Breast epithelium (tissue), 4 donors: ENCODE data around the gene TSPEAR. TPM values are rescaled to one million over a fixed set of nuclear protein-coding genes. Genes with fewer than 3 reads are reported as not detected.

Source experiments
- DNase-seq, 2 donors: peaks; one replicate each; pipeline ENCODE4 v3.0.0-alpha.2; 2019; ENCODE audit warnings: low spot score in 2 of 2
- H3K27ac ChIP-seq, 2 donors: fragments of 200-600 bp; sonication (generic) in 1 of 2; one replicate each; pipeline ENCODE4 v1.5.1; 2016 to 2019; ENCODE audit warnings: mild to moderate bottlenecking in 1 of 2
- H3K27me3 ChIP-seq, 2 donors: fragments of 200-600 bp; sonication (generic) in 1 of 2; one replicate each; pipeline versions ENCODE4 v1.5.1 to v1.6.0; 2017 to 2019; ENCODE audit warnings: control low read depth in 1 of 2, mild to moderate bottlenecking in 1 of 2
- H3K36me3 ChIP-seq: fragments of 200-600 bp; one replicate; pipeline ENCODE4 v1.5.1; 2019
- H3K4me1 ChIP-seq, 2 donors: fragments of 200-600 bp; sonication (generic); one replicate each; pipeline ENCODE4 v1.5.1; 2016 to 2019; ENCODE audit warnings: control low read depth in 1 of 2
- H3K4me3 ChIP-seq, 3 donors: fragments of 200-600 bp; sonication (generic); 1 replicate in 2 of 3; 2 replicates in 1 of 3; pipeline ENCODE4 v1.5.1; 2016 to 2019; ENCODE audit warnings: mild to moderate bottlenecking in 3 of 3, moderate library complexity in 2 of 3
- H3K9me3 ChIP-seq, 2 donors: fragments of 200-600 bp; sonication (generic) in 1 of 2; one replicate each; pipeline ENCODE4 v1.5.1; 2016 to 2019; ENCODE audit warnings: control low read depth in 1 of 2
- POLR2A ChIP-seq: fragments of 450-650 bp; IDR thresholded peaks from one replicate; pipeline ENCODE4 v1.6.1; 2016; ENCODE audit warnings: antibody characterized with exemption, mild to moderate bottlenecking, moderate library complexity
- POLR2AphosphoS5 ChIP-seq, 3 donors: sonication (generic); formaldehyde crosslinking; IDR thresholded peaks; one replicate each; pipeline ENCODE4 v1.6.1; 2017; ENCODE audit warnings: antibody characterized with exemption in 3 of 3
- intact Hi-C: fragments of 100-400 bp; cut with DNase I; formaldehyde crosslinking; loops from one replicate; pipeline ENCODE4 v1.15.1; 2023; ENCODE audit warnings: low total_unique reads
- total RNA-seq, 3 donors: library from RNA; depleted of rRNA; stranded (reverse); fragments of >200 nt; gene quantifications; one replicate each; pipeline ENCODE4 v1.1.0, GENCODE V29; 2016
- TF ChIP-seq, protein P1 (sequence below), 3 donors: fragments of 450-650 bp; IDR thresholded peaks; one replicate each; pipeline ENCODE4 v1.5.1; 2016 to 2017; ENCODE audit warnings: antibody characterized with exemption in 3 of 3, mild to moderate bottlenecking in 3 of 3, moderate library complexity in 3 of 3

The TSPEAR gene
- total RNA-seq, 3 donors from 2014 or later, result 0.15 TPM; not detected in 2

DNA sequence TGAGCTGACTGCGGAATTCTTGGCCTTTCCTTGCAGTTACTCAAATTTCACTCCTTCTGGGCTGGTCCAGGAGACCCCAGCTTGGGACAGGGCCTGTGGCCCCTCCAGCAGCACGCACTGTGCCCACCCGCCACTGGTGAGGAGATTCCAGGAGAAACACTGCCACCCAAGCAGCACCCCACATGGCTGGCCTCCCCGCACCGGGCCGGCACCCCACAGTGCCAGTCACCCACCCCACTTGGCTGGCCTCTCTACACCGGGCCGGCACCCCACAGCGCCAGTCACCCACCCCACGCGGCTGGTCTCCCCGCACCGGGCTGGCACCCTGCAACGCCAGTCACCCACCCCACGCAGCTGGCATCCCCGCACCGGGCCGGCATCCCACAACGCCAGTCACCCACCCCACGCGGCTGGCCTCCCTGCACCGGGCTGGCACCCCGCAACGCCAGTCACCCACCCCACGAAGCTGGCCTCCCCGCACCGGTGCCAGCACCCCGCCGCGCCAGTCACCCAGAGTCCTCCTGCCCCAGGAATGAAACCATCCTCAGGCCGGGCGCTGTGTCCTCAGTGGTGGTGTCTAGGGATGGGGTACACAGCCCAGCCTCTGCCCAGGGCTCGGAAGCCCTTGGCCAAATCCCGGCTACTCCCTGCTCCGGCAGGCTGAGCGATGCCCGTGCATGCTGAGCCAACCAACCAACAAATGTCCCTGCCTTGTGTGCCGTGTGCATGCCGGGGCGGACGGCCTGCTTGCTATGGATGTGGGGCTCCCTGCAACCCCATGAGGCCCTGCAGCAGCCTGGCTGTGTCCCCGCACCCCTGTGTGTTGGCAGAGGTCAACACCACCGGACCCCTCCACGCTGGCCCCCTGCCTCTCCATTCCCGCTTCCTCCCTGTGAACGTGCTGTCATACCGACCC, 38.6 kb upstream of the TSPEAR start:
- Histone ChIP-seq H3K4me1 (no peaks in the 10 kb centered on the region), H3K27me3 (peaks cover 0 to 17% of the 10 kb centered on the region in 2 donors)
- no peak for DNase-seq

DNA sequence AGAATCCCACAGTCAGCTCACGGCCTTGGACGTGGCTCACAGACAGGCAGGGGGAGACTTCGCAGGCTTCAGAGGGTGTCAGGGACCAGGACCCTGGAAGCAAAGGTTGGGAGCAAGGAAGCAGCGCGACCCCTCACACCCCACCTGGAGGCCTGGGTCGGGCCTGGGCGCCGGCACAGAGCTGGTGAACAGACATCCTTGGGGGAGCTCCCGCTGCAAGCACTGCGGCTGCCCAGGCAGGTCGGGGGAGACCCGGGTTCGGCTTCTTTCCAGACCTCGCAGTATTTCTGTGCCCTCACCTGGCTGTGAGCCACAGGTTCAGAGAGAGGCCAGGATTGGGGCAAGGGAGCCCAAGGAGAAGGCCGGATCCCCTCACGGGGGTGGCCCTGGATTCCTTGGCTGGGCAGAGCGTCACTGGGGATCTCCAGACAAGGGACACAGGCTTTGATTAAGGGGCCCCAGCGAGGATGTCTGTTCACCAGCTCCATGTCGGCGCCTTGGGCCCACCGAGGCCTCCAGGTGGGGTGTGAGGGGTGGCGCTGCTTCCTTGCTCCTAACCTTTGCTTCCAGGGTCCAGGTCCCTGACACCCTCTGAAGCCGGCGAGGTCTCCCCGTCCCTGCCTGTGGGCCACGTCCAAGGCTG, 37.9 kb upstream of the TSPEAR start:
- intact Hi-C loops, result no loop called here
- Histone ChIP-seq H3K4me3 (no peak overlapping the region), H3K4me1 (no peaks in the 10 kb centered on the region), H3K36me3 (no peaks in the 10 kb centered on the region), H3K27me3 (peaks cover 0 to 17% of the 10 kb centered on the region in 2 donors), H3K9me3 (no peaks in the 10 kb centered on the region), H3K27ac (no peak overlapping the region)
- DNase-seq, result no peak
- TF ChIP-seq POLR2AphosphoS5 (IDR thresholded peaks at IDR 0.05) (no peak), POLR2A (no peak)
- TF ChIP-seq, protein P1, sequence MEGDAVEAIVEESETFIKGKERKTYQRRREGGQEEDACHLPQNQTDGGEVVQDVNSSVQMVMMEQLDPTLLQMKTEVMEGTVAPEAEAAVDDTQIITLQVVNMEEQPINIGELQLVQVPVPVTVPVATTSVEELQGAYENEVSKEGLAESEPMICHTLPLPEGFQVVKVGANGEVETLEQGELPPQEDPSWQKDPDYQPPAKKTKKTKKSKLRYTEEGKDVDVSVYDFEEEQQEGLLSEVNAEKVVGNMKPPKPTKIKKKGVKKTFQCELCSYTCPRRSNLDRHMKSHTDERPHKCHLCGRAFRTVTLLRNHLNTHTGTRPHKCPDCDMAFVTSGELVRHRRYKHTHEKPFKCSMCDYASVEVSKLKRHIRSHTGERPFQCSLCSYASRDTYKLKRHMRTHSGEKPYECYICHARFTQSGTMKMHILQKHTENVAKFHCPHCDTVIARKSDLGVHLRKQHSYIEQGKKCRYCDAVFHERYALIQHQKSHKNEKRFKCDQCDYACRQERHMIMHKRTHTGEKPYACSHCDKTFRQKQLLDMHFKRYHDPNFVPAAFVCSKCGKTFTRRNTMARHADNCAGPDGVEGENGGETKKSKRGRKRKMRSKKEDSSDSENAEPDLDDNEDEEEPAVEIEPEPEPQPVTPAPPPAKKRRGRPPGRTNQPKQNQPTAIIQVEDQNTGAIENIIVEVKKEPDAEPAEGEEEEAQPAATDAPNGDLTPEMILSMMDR (IDR thresholded peaks at IDR 0.05), result no peak

More for the DNA sequence above, 38.6 kb upstream of the TSPEAR start:
- intact Hi-C loops, result no loop called here
- TF ChIP-seq POLR2A, result no peak
- TF ChIP-seq, protein P1 (IDR thresholded peaks at IDR 0.05), result no peak
- no peak for TF ChIP-seq POLR2AphosphoS5 (IDR thresholded peaks at IDR 0.05)
- no peaks in the 10 kb centered on the region for H3K9me3 ChIP-seq
- no peak overlapping the region for H3K4me3 ChIP-seq
- no peaks in the 10 kb centered on the region for H3K36me3 ChIP-seq
- H3K27ac ChIP-seq, result no peak overlapping the region

DNA sequence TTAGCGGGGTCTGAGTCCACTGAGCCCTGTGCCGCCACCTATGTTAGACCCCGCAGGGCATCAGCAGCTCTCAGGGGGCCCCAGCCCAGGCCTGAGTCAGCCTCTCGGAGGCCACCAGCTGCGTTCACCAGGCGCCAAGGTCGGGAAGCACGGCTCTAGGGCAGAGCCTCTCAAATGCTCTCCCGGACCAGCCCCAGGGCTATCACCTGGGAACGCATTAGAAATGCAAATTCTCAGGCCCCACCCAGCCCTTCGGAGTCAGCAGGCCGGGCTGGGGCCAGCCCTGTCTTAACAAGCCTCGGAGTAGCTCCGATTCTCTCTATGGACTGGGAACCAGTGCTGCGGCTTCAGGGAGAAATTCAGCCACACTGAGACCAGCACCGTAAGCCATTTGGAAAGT, 37.2 kb upstream of the TSPEAR start:
- no peak overlapping the region for H3K4me3 ChIP-seq
- no peak for DNase-seq
- H3K27ac ChIP-seq, result no peak overlapping the region
- no peaks in the 10 kb centered on the region for H3K4me1 ChIP-seq
- TF ChIP-seq POLR2AphosphoS5 (IDR thresholded peaks at IDR 0.05), result no peak
- TF ChIP-seq, protein P1 (IDR thresholded peaks at IDR 0.05), result no peak
- TF ChIP-seq POLR2A, result no peak
- H3K9me3 ChIP-seq, result no peaks in the 10 kb centered on the region
- no peaks in the 10 kb centered on the region for H3K36me3 ChIP-seq
- intact Hi-C loops, result no loop called here
- peaks cover 0 to 17% of the 10 kb centered on the region in 2 donors for H3K27me3 ChIP-seq

DNA sequence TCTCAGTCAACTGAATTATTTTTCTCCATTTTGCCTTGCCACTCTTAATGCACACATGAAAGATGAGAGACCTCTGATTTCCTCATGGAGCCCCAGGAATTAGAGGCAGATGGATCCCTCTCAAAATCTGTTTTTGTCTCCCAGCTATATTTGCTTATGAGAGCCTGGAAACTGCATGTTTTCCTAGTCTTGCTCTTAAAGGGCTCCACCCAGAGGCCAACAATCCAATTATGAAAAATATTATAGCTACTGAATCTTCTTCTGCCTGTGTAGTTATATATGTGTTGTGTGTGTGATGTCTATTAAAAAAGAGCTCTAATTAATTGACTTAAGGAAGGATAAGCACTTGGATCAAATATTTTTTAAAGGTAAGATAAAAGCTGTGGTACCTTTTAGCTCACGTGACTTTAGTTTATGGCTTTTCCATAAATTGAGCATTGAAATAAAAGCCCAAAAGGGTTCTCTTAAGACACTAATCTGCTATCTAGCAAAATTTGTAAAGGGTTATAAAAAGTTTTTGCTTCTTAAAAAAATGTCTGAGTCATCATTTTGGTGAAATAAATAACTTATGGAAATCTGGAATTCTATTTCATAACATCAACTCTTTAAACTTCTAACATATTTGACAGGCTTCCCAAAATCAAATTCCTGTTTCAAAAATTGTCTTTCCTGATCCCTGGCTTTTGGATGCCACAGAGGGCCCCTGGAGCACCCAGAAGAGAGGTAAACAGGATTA, 31.2 kb upstream of the TSPEAR start:
- H3K27me3 ChIP-seq, result no peaks in the 10 kb centered on the region
- no peak for DNase-seq
- H3K4me3 ChIP-seq, result no peak overlapping the region
- H3K9me3 ChIP-seq, result peaks cover 24 to 29% of the 10 kb centered on the region in 2 donors
- no peaks in the 10 kb centered on the region for H3K4me1 ChIP-seq
- intact Hi-C loops, result loop anchor here (5.0 kb wide), 1 partner anchor 105 kb away; the partner anchor contains the start of gene KRTAP10-10
- no peaks in the 10 kb centered on the region for H3K36me3 ChIP-seq
- H3K27ac ChIP-seq, result no peak overlapping the region
- TF ChIP-seq, protein P1 (IDR thresholded peaks at IDR 0.05), result no peak
- no peak for TF ChIP-seq POLR2AphosphoS5 (IDR thresholded peaks at IDR 0.05)
- TF ChIP-seq POLR2A, result no peak
